ENCODE data around the gene MRGPRD. TPM values are rescaled to one million over a fixed set of nuclear protein-coding genes. Genes with fewer than 3 reads are reported as not detected.

The MRGPRD gene
- total RNA-seq, 1 experiment from 2014 or later, result not detected

DNA sequence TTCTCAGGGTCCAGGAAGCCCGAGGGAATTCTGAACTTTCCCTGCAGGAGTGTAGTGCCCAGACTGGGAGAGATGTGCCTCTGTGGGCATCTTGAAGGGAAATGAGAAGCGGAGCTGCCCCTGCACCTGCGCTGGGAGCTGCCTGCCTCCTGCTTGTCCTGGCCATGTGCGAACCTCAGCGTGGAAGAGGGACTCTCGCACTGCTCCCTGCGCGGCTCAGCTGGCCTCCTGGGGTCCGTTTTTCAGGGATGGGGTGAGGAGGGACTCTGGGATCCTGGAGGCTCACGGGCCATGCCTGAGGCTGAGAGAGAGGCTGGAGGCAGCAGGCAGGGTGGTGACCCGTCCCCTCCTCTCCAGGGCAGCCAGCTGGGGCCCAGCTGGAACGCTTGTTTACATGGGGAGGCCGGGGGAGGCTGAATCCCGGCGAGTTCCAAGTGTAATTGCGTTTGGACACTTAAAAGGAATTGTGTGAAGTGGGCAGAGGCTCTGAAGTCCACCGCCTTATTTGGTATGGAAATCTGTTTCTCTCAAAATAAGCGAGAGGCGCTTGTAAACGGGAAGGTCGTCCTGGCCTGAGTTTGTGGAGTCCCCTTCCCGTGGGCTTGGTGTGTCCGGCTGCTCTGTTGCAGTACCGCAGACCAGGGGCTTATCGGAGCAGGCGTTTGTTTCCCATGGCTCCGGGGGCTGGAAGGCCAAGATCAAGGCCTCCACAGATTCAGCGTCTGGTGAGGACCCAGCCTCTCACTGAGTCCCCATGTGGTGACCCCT, 33.5 kb upstream of the MRGPRD start:
- Histone ChIP-seq H3K9me3 (ENCODE audit: low read length) (no peaks in the 10 kb centered on the region), H3K27ac (ENCODE audit: low read length) (no peak overlapping the region), H3K79me2 (ENCODE audit: low read length) (no peaks in the 10 kb centered on the region), H3K4me1 (ENCODE audit: low read length) (peaks cover 9% of the 10 kb centered on the region), H2AFZ (ENCODE audit: low read length) (no peak overlapping the region), H3K4me3 (ENCODE audit: low read length) (no peak overlapping the region), H3K27me3 (ENCODE audit: low read length) (no peaks in the 10 kb centered on the region), H3K9me2 (replicated peaks; ENCODE audit: insufficient read depth, low read length) (no peaks in the 10 kb centered on the region), H3K36me3 (ENCODE audit: insufficient read depth, low read length) (no peaks in the 10 kb centered on the region), H3K4me2 (ENCODE audit: low read depth, low read length, poor library complexity, severe bottlenecking) (no peak overlapping the region), H4K20me1 (ENCODE audit: insufficient read depth, low read depth, low read length) (no peaks in the 10 kb centered on the region), H3K9ac (ENCODE audit: low read length) (no peak overlapping the region)
- no peak for DNase-seq

- Histone ChIP-seq H3K27ac (ENCODE audit: low read length) (no peak within 1 kb of the TSS), H3K4me2 (ENCODE audit: low read depth, low read length, poor library complexity, severe bottlenecking) (no peak within 1 kb of the TSS), H3K36me3 (ENCODE audit: insufficient read depth, low read length) (no peaks in the 10 kb centered on the region), H3K27me3 (ENCODE audit: low read length) (no peaks in the 10 kb centered on the region), H3K4me1 (ENCODE audit: low read length) (peaks cover 9% of the 10 kb centered on the region), H3K4me3 (ENCODE audit: low read length) (no peak within 1 kb of the TSS), H2AFZ (ENCODE audit: low read length) (no peak within 1 kb of the TSS), H4K20me1 (ENCODE audit: insufficient read depth, low read depth, low read length) (no peaks in the 10 kb centered on the region), H3K79me2 (ENCODE audit: low read length) (no peaks in the 10 kb centered on the region), H3K9me2 (replicated peaks; ENCODE audit: insufficient read depth, low read length) (no peaks in the 10 kb centered on the region), H3K9me3 (ENCODE audit: low read length) (no peaks in the 10 kb centered on the region), H3K9ac (ENCODE audit: low read length) (no peak within 1 kb of the TSS)
- peak; percentile 52 for DNase-seq
Observed at GRCh38 chr11:69013009-69013951, 32.5 kb upstream of the MRGPRD start, which contains the start of gene MRGPRF. MRGPRF (minus strand) TSS chr11:69013246; CDS start chr11:69009901, 3,345 bp downstream.

DNA sequence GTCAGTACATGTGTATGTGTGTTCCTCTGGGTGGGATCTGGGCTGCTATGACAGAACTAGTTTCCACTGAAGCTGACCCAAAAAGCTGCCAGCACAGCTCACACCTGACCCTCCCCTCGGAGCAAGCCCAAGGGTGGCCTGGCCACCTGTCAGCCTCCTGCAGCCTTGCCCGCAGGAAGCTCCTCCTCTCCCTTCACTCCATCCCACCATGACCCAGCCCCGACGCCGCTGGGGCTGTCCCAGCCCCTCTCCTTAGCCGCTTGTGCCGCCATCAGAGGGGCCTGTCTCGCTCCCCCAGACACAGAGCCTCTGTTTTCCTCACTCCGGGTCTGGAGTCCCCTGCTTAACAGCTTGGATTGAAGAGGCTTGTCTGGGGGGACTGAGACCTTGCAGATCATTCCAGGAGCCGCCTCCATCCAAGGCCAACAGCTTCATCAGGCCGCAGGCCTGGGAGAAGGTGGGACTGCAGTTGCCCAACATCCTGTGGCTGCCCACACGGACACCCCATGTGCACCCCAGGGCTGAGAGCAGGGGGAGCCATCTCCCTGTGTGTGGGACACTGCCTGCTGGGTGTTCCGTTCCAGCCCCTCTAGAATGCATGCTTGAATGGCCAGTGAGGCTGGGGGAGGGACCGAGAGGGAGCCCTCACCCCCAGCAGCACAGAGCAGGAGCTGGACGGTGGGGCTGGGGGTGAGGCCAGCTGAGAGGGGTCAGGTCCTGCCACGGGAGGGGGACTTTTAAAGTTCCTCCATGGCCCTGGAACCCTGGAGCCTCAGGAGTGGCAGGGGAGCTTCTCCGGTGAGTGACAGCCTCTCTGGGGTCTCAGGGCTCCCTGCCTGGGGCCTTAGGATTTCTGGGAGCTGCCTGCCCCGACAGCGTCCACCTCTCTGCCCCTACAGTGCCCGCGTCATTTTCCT, 31.6 kb upstream of the MRGPRD start:
- H3K9me3 ChIP-seq (ENCODE audit: low read length), result no peaks in the 10 kb centered on the region
- peaks cover 9% of the 10 kb centered on the region for H3K4me1 ChIP-seq (ENCODE audit: low read length)
- H3K27me3 ChIP-seq (ENCODE audit: low read length), result no peaks in the 10 kb centered on the region
- H3K4me3 ChIP-seq (ENCODE audit: low read length), result no peak overlapping the region
- H3K9me2 ChIP-seq (replicated peaks; ENCODE audit: insufficient read depth, low read length), result no peaks in the 10 kb centered on the region
- no peak overlapping the region for H3K4me2 ChIP-seq (ENCODE audit: low read depth, low read length, poor library complexity, severe bottlenecking)
- no peaks in the 10 kb centered on the region for H4K20me1 ChIP-seq (ENCODE audit: insufficient read depth, low read depth, low read length)
- no peak for DNase-seq
- H3K36me3 ChIP-seq (ENCODE audit: insufficient read depth, low read length), result no peaks in the 10 kb centered on the region
- H3K27ac ChIP-seq (ENCODE audit: low read length), result no peak overlapping the region
- H3K9ac ChIP-seq (ENCODE audit: low read length), result no peak overlapping the region
- H2AFZ ChIP-seq (ENCODE audit: low read length), result no peak overlapping the region
- H3K79me2 ChIP-seq (ENCODE audit: low read length), result no peaks in the 10 kb centered on the region

- Histone ChIP-seq H3K9me3 (ENCODE audit: low read length) (no peaks in the 10 kb centered on the region), H3K9ac (ENCODE audit: low read length) (no peak overlapping the region), H3K9me2 (replicated peaks; ENCODE audit: insufficient read depth, low read length) (no peaks in the 10 kb centered on the region), H3K4me1 (ENCODE audit: low read length) (peaks cover 9% of the 10 kb centered on the region), H3K27ac (ENCODE audit: low read length) (no peak overlapping the region), H3K79me2 (ENCODE audit: low read length) (no peaks in the 10 kb centered on the region), H2AFZ (ENCODE audit: low read length) (no peak overlapping the region), H3K27me3 (ENCODE audit: low read length) (no peaks in the 10 kb centered on the region), H3K36me3 (ENCODE audit: insufficient read depth, low read length) (no peaks in the 10 kb centered on the region), H3K4me3 (ENCODE audit: low read length) (no peak overlapping the region), H4K20me1 (ENCODE audit: insufficient read depth, low read depth, low read length) (no peaks in the 10 kb centered on the region), H3K4me2 (ENCODE audit: low read depth, low read length, poor library complexity, severe bottlenecking) (no peak overlapping the region)
- DNase-seq, result no peak
Observed at GRCh38 chr11:69011624-69012091, 30.9 kb upstream of the MRGPRD start.

DNA sequence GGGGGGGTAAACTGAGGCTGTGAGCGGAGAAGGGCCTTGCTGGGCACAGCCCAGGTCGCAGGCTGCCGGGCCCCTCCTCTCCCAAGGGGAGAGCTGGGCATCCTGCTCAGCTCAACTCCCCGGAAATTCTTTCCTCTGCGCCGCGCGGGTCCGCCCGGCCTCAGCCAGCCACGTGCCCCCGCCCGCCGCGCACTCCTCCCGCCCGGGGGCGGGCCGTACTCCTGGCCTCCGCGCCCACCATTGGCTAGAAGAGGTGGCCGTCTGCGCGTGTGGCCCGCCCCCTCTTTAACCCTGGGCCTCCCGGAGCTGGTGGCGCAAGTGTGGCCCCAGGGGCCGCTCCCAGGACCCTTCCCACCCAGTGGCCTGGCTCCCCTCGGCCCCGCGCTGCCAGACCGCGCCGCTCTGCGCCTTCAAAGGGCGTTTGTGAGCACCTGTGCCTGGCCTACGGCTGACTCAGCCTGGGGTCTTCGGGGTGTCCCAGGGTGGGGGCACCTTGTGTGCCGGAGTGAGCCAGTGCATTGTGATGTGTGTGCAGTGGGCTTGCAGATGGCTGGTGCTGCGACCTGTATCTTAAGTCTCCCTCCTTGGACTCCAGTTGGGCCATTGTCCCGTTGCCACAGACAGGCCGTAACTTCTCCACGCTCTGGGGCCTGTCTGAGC, 30.3 kb upstream of the MRGPRD start:
- no peaks in the 10 kb centered on the region for H3K9me3 ChIP-seq (ENCODE audit: low read length)
- no peak overlapping the region; the same call in 1 of the 2 replicates for H2AFZ ChIP-seq (ENCODE audit: low read length)
- no peak overlapping the region for H3K27ac ChIP-seq (ENCODE audit: low read length)
- no peaks in the 10 kb centered on the region for H4K20me1 ChIP-seq (ENCODE audit: insufficient read depth, low read depth, low read length)
- H3K4me1 ChIP-seq (ENCODE audit: low read length), result peaks cover 9% of the 10 kb centered on the region
- H3K9ac ChIP-seq (ENCODE audit: low read length), result peak overlapping the region; percentile 30; the same call in 1 of the 2 replicates
- H3K79me2 ChIP-seq (ENCODE audit: low read length), result no peaks in the 10 kb centered on the region
- no peaks in the 10 kb centered on the region for H3K9me2 ChIP-seq (replicated peaks; ENCODE audit: insufficient read depth, low read length)
- peak overlapping the region; percentile 44 for H3K4me2 ChIP-seq (ENCODE audit: low read depth, low read length, poor library complexity, severe bottlenecking)
- DNase-seq, result peak; percentile 83
- H3K4me3 ChIP-seq (ENCODE audit: low read length), result 0 out of 2 replicates have a peak overlapping the region, but pooled peaks have one; percentile 5
- no peaks in the 10 kb centered on the region for H3K36me3 ChIP-seq (ENCODE audit: insufficient read depth, low read length)
- no peaks in the 10 kb centered on the region for H3K27me3 ChIP-seq (ENCODE audit: low read length)

DNA sequence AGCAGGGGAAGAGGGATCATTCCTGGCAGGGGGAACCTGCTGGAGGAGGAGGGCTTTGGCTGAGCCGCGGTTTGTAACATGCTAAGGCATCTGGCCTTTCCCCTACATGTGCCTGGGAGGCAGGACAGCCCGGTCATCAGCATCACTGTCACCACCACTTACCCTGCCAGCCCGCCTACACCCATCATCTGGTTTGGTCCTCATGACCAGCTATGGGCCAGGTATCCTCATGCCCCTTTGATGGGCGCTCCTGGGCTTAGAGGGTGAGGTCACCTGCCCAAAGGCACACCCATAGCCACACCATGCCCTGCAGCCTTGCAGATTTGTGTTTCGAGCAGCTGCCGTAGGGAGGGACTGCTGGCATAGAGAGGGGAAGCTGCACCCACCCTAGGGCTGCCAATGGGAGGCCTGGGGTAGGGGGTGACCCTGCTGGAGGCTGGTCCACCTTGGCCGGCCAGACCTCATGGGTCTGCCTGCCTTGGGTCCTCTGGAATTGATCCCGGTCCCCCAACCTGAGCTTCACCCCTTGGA, 29.6 kb upstream of the MRGPRD start:
- Histone ChIP-seq H3K9ac (ENCODE audit: low read length) (peak overlapping the region; percentile 30; the same call in 1 of the 2 replicates), H3K27ac (ENCODE audit: low read length) (no peak overlapping the region), H3K4me1 (ENCODE audit: low read length) (peaks cover 9% of the 10 kb centered on the region), H2AFZ (ENCODE audit: low read length) (no peak overlapping the region; the same call in 1 of the 2 replicates), H3K27me3 (ENCODE audit: low read length) (no peaks in the 10 kb centered on the region), H3K4me2 (ENCODE audit: low read depth, low read length, poor library complexity, severe bottlenecking) (peak overlapping the region; percentile 44), H3K4me3 (ENCODE audit: low read length) (0 out of 2 replicates have a peak overlapping the region, but pooled peaks have one; percentile 5), H3K79me2 (ENCODE audit: low read length) (no peaks in the 10 kb centered on the region), H4K20me1 (ENCODE audit: insufficient read depth, low read depth, low read length) (no peaks in the 10 kb centered on the region), H3K9me3 (ENCODE audit: low read length) (no peaks in the 10 kb centered on the region), H3K36me3 (ENCODE audit: insufficient read depth, low read length) (no peaks in the 10 kb centered on the region), H3K9me2 (replicated peaks; ENCODE audit: insufficient read depth, low read length) (no peaks in the 10 kb centered on the region)
- no peak for DNase-seq

Data from Karpas-422 (cell line).